Stimulated activated CD8-positive, alpha-beta memory T cell treated with anti-CD3 and anti-CD28 coated beads, Interleukin-4, amount 100 ng/mL, for 4 hours (primary cell): ENCODE results near the gene PTPRB.

ENCODE experiments used
- DNase-seq, 2 donors: peaks; one replicate each; pipeline ENCODE4 v3.0.0-alpha.2; 2020; ENCODE audit warnings: low read depth in 2 of 2, low spot score in 1 of 2

Gene PTPRB

DNA sequence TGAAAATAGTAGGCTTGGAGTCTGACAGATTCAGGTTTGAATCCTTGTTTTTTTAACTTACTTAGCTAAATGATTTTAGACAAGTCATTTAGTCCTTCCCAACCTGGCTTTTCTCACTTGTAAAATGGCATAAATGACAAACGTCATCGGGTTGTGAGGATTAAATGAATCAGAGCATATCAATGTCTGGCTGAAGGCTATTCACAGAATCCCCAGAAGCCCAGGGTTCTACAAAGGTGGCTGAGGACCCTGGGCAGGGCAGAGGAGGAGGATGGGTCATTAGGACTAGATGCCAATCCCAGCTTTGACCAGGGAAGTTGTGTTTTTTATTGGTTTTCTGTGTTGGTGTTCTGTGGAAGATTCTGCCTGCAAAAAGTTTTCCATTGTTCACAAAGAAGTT lies 7.6 kb upstream of the PTPRB start:
- DNase-seq = no peak

DNA sequence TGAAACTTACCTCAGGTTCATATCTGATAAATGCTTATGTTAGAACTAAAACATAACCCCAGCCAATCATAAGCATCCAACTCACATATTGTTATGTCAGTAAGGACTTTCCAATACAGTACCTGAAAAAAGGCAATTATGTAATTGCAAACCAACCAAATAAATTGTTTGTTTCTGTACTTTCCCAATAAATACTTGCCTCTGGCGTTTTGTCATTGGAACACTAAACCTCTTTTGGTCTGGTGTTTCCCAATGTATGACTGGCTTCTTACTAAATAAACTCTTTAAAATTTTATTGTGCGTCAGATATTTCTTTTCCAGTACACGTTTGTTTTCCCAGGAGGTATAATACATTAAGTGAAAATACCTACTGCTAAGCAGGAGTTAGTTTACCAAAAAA lies 6.7 kb upstream of the PTPRB start:
- DNase-seq = no peak

DNA sequence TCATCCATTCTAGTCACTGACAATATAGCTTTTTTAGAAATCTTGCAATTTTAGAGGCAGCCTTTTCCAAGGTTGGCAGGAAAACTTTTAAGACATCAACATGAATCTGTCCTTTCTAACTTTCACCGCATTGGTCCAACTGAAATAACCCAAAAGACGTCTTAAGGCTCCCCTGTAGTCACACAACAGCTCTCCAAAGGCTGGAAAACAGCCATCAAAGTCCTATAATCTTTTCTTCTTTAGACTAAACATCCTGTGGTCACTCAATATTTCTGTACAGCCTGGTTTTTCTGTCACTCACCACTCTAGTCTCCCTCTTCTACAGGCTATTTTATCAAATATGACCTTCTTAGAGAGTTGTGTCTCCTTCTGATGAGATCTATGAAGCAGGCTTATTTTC lies 4.5 kb upstream of the PTPRB start:
- no peak for DNase-seq

DNA sequence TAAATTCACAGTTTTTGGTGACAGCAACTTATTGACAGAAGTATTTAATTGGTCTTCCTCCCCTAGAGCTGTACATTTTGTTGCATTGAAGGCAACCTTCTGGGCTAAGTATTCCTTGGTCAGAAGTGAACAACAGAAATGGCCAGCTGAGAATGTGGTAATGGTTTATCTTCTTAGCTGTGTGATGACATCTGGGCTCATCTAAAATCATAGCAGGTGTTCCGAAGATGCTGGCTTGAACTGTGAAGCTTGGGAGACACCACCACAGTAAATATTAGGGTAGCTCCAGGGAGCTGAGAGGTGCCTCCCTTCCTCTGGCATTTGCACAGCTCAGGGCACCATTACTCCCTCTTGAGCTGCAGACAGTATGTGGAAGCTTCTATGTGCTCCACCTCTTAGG lies 3.7 kb upstream of the PTPRB start:
- DNase-seq = no peak

DNA sequence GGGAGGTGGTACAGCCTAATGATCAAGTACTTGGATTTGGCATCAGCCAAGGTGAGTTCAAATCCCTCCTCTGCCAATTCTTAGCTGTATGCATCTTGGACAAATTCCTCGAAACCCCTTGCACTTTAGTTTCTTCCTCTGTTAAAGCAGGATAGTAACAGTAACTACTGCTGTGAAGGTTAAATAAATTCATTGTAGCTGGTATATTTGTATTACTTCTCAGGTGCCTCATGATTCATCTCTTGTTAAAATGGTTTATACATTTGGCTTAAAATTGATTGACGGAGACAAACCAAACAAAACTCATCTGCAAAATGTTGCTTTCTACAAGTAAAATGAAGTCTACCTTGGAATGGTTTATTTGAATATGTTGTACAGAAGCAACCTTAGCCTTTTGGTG lies 2.3 kb upstream of the PTPRB start:
- no peak for DNase-seq

DNA sequence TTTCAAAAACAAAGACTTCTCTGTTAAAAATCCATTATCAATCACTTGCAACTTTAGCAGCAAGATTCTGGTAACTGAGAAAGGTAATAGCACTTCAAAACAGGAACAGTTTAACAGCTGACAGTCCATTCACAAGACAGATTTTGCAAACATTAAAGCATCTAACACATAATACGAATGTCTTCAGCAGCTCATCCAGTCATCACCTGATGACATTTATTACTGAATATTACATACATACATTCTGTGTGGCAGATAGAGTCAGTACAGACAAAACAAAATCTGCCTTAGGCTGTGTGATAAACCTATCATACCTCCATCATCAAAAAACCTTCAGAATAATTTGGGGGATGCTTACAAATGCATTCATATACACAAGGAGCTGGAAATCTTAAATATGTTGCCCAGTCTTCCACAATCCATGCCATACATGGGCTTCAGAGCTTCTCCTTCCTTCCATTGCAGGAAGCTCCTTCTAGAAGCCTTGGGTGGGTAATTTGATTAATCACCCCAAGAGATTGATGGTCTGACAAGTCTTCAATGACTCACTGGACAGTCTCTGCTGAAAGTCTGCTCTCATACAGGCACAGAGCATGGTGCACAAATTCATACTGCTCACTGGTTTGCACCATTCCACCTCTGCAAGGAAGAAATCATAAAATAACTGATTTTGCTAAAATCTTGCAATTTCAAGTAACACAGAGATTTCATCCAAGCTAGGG lies 1.6 kb upstream of the PTPRB start:
- no peak for DNase-seq

DNA sequence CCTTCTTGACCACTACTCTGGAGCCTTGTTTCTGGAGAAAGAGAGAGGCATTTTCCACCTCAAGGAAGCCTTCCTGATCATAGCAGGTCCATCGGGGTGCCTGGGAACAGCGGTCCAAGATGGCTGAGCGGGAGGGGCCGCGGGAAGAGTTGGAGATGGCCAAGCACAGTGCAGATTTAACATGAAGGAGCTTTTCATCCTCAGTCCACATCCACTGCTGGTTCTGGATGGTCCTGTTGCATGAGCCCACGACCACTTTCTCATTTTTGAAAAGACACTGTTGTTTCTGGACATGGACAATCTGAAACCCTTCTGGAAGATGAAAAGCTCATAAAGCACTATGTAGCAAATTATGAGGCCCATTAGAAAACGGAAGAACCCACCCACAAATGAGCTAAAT lies 1.5 kb downstream of the PTPRB start:
- no peak for DNase-seq

DNA sequence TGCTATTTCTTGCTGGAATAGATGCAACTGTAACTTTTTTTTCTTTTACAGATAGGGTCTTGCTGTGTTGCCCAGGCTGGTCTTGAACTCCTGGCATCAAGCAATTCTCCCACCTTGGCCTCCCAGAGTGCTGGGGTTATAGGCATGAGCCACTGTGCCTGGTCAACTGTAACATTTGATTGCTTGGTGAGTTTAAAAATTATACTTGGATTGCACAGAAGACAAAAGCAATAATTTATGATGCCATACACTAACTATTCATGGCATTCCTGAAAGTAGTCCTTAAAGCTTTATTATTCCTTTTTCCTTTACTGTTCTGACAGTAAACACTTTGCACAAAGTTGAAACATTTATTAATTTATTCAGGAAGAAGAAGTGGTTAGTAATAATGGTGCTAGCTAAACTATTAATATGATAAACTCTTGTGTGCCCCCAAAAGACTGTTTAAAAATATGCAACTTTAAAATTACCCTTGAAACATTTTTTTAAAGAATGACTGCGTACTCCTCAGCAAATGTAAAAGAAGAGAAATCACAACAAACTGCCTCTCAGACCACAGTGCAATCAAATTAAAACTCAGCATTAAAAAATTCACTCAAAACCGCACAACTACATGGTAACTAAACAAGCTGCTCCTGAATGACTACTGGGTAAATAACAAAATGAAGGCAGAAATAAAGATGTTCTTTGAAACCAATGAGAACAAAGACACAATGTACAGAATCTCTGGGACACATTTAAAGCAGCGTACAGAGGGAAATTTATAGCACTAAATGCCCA lies 8.3 kb downstream of the PTPRB start:
- DNase-seq = no peak

DNA sequence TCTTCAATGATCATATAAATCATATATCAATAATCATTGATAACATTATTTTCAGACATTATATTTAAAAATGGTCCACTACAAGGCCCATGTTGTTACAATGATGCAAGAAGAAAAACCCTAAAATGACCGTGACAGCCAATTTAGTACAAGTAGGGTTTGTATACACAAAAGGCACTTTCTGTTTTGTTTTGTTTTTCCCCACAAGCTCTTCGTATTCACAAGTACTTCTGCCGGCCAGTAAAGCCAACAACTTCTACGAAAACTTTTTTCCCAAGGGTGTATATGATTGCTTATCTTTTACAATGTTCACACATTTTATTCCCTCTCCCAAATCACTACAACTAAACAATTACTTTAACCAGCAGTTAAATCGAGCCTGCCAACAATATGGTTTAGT lies 9.6 kb downstream of the PTPRB start:
- DNase-seq = no peak

DNA sequence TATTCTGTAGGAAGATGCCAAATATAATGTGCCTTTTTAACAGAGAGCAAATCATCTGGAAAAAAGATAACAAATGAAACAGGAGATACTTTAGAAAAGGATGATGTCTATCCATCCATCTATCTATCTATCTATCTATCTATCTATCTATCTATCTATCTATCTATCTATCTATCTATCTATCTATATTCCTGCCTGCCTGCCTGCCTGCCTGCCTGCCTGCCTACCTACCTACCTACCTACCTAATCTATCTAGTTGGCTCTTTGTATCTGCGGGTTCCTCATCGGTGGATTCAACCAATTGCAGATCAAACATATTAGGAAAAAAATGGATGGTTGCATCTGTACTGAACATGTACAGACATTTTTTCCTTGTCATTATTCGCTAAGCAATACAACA lies 11.0 kb downstream of the PTPRB start:
- no peak for DNase-seq

DNA sequence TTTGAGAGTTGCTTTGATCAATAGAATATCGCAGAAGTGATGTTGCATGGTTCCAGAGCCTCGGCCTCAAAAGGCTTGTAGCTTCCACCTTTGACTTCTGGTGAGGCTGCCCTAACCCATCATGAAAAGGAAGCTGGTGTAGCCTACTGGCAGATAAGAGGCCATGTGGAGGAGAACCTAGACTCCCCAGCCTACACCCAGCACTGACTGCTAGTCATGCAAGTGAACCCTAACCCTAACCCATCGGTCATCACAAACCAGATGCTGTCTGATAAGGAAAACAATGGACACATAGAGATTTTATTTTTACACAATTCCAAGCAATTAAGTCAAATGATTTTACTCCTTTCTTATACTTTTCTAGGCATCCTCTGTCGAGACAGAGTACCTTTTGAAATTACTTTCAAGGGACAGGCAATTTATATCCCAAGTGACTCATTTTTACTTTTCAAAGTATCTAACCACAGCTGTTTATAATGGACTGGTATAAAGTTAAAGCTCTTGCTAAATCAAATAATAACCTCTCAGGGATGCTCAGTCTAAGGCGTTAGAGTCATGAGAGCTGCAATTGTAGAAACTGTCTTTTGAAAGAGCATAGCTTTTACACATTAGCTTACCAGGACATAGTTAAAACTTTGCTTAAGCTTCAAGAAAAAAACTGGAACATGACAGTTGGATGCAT lies 17.6 kb downstream of the PTPRB start:
- DNase-seq = no peak

DNA sequence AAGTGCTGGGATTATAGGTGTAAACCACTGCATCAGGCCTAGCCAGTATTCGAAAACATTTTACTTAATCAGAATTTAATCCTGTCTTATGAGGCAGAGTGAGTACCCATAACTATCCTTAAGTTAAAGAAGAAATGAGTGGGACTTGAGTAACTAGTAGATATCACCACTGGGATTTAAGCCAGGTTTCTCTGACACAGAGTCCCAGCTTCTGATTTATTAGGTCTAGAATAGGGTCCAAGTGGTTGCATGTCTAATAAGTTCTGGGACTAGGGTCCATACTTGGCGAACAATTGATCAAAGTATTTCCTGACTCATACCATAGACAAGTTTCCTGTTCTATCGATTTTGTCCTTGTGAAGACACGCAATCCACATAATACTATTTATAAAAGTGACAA lies 18.9 kb downstream of the PTPRB start:
- DNase-seq = no peak

DNA sequence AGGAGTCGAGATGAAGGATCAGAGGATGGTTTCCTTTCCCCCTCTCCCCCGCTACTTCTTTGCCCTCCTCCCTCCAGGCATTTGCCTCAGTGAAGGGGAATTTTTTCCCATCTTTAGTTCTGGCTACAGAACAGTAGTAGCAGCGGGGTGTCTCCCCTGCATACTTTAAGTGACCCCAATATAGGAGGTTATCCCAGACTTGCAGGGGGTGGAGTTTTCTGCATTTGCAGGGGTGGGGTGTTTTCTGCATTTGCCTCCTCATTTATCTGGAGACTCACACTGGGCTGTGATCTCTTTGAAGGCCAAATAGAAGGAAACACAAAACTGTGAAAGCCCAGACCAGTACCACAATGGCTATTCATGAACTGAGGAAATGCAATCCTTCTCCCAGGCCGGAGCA lies 19.8 kb downstream of the PTPRB start:
- no peak for DNase-seq

DNA sequence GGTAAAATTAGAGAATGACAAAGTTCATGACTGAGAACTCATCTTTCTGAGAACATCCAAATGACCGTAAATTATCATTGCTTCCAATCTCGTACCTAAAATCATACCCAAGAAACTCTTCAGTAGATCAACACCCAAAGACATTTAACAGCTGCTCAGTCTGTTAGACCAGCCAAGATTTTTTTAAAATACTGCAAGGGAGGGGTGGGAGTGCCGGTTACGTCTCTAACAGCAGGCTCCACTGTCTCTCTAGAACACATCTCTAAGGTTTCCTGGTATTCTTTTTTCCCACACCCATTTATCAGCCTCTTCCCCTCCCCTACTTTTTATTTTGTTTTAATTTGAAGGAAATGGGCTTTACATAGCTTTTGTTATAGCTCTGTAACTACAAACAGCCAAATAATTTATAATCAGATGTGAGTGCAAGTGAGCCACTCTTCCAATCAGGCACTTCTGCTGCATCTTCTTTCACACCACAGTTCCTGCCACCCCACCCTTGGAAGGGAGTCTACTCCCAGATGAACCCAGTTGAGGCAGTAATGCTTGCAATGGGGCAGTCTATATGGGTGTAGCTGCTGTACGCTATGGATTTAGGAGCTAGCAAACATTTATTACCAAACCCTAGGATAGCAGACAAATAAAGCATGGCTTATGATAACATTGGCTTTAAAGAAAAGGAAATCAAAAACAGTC lies 21.9 kb downstream of the PTPRB start:
- no peak for DNase-seq

DNA sequence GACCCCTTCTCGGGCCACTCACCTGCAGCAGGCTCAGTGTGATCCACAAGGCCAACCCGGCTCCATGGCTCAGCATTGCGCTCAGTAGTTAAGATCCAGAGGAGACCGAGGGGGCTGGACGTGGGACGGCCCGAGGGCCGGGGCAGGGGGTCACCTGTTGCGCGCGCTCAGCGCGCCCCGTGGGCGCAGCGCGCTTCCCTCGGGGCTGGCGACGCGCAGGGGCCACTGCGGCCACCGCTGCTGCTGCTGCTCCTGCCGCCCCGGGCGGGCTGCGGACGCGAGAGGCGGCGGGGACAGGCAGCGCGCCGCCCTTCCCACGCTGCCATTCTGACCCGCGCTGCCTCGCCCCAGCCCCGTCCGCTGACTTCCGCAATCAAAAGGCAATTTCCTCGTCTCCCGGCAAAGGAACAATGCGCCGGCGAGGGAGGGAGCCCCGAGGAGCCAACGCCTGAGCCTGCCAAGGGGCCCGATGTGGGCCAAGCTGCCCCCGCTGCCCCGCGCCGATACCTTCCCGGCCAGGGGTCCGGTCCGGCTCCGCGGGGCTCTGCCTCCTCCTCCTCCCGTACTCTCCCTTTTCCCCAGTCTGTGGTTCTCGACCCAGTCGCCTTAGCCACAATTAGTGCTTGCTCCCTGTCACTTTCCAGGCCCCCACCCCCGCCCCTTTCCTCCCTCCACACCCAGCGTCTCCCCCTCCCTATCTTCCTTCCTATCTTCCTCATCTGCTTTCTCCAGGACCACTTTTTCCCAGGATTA lies 27.3 kb downstream of the PTPRB start:
- DNase-seq = no peak

DNA sequence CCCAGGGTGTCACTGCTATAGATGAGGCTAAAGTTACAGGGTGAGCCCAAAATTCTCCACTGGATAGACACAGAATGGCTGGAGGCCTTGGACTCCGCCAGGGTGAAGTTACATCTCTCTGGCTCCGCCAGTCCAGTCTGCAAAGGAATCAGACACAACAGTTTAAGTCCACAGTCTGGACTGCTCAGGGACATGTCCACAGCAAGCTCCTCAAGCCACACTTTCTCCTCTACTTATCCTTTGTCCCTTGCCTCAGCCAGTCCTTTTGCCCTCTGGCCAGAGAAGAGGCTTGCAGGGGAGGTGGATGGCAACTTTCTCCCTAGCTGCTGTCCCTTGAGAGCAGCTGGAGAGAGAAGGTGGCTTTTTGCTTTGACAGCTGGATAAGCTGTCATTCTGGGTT lies 28.0 kb downstream of the PTPRB start:
- DNase-seq = no peak

DNA sequence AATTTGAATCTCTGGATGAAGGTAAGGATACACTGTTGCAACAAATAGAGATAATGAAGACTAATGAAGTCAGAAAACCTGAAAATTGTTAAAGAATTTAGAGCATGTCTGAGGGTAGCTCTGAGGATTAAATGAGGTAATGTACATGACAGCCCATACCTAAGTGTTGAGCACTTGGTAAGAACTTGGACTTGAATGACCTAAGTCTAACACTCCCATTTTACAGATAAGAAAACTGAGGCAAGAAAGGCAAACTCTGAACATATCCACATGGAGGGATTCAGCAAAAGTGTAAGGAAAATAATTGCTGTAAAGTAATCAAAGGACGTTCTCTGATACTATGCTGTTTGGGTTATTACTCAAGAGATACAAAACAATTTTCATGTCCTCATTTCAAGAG lies 29.0 kb downstream of the PTPRB start:
- DNase-seq = no peak

DNA sequence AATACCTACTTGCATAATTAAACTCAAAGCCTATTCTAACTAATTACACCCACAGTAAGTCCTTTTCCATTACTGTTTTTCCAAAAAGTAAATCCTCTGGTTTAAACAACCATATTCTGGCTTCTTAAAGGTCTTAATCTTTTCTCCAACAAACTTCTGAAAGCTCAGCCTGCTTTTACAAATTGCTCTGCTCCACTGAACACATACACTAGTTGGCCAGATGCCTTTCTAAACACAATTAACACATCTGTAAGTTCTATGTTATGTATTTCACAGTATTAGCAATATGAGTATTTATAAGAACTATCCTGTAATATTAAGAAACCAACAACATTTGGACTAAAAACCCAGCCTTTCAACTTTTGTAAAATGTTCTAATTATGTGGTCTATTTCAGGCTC lies 30.1 kb downstream of the PTPRB start:
- no peak for DNase-seq

DNA sequence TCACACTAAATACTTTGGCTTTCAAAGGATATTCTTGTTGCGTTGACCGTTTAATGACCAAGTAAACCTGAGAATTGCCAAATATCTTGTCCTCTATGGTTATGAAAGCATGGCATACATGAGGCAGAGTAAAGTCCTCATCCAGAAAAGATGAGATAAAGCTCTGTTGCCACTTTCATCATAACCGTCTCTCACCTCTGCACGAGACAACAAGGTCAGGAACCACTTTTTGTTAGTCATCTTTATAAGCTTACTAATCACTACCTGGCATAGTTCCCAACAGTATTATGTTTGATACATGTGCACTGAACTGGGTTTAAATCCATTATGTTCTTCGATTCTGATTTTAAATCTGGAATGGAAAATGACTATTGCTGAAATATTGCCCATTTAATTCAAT lies 31.3 kb downstream of the PTPRB start:
- no peak for DNase-seq

DNA sequence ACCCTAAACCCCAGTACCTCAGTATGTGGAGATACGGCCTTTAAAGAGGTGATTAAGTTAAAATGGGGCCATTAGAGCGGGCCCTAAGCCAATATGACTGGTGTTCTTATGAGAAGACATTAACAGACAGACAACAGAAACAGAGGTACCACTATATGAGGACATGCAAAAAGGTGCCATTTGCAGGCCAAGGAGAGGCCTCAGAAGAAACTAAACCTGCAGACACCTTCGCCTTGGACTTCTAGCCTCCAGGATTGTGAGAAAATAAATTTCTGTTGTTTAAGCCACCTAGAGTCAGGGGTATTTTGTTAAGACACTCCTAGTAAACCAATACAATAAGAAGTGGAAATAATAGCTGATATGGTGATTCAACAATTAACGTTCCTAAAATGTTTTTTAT lies 32.6 kb downstream of the PTPRB start:
- no peak for DNase-seq

DNA sequence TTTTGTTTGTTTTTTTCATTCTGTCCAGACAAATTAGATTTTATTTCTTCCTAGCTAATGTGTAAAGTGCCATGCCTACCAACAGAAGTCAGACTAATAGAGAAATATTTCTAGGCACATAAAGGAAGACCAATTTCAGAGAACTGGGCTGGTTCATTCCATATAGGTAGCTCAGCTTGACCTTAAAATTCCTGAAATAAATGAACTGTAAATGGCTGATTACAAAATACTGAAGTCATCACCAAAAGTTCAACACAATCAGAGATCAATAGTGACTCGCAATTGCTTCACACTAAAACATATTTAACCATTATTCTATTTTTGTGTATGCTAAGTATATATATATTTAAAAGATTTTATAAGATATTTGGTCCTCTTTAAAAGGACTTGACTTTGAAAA lies 34.2 kb downstream of the PTPRB start:
- no peak for DNase-seq
